HepG2 (cell line): ENCODE results near the gene NAT9. TPM values are rescaled to one million over a fixed set of nuclear protein-coding genes. Genes with fewer than 3 reads are reported as not detected.

ENCODE experiments used
- ATF4 ChIP-seq, 2 experiments: fragments of 450-650 bp in 1 of 2; sonication (generic) in 1 of 2; formaldehyde crosslinking; IDR thresholded peaks; 2 replicates each; pipeline versions ENCODE4 v1.5.0 to v1.8.0; 2020 to 2022; ENCODE audit warnings: mild to moderate bottlenecking in 1 of 2, missing genetic modification reagents in 1 of 2
- ATRX ChIP-seq: sonication (generic); formaldehyde crosslinking; IDR thresholded peaks from 2 replicates; pipeline ENCODE4 v1.4.0; 2020; ENCODE audit warnings: missing genetic modification reagents, borderline replicate concordance
- DR1 ChIP-seq: sonication (generic); formaldehyde crosslinking; IDR thresholded peaks from 2 replicates; pipeline ENCODE4 v1.8.0; 2021; ENCODE audit warnings: mild to moderate bottlenecking, missing genetic modification reagents, inconsistent platforms
- FOXC1 ChIP-seq: sonication (generic); formaldehyde crosslinking; IDR thresholded peaks from 2 replicates; pipeline ENCODE4 v1.8.0; 2022; ENCODE audit warnings: mild to moderate bottlenecking, missing genetic modification reagents, borderline replicate concordance
- FUBP1 ChIP-seq: sonication (generic); formaldehyde crosslinking; IDR thresholded peaks from 2 replicates; pipeline ENCODE4 v1.5.1; 2020; ENCODE audit warnings: missing genetic modification reagents, mild to moderate bottlenecking, borderline replicate concordance
- HIVEP1 ChIP-seq: sonication (generic); formaldehyde crosslinking; IDR thresholded peaks from 2 replicates; pipeline ENCODE4 v1.4.0; 2020; ENCODE audit warnings: mild to moderate bottlenecking, missing genetic modification reagents
- HOXA5 ChIP-seq: sonication (generic); formaldehyde crosslinking; IDR thresholded peaks from 2 replicates; pipeline ENCODE4 v1.4.0; 2020; ENCODE audit warnings: missing genetic modification reagents
- KLF12 ChIP-seq: sonication (generic); formaldehyde crosslinking; IDR thresholded peaks from 2 replicates; pipeline ENCODE4 v1.4.0; 2020; ENCODE audit warnings: missing genetic modification reagents, borderline replicate concordance
- KLF15 ChIP-seq: sonication (generic); formaldehyde crosslinking; IDR thresholded peaks from 2 replicates; pipeline ENCODE4 v1.8.1; 2023; ENCODE audit warnings: borderline replicate concordance, mild to moderate bottlenecking, inconsistent platforms, missing genetic modification reagents, mixed read lengths
- KLF6 ChIP-seq: IDR thresholded peaks from 2 replicates; pipeline ENCODE4 v1.8.0; 2016; ENCODE audit warnings: missing biosample characterization, missing genetic modification reagents
- MED13 ChIP-seq: sonication (generic); formaldehyde crosslinking; IDR thresholded peaks from 2 replicates; pipeline ENCODE4 v1.5.0; 2020; ENCODE audit warnings: missing genetic modification reagents
- MYPOP ChIP-seq: sonication (generic); formaldehyde crosslinking; IDR thresholded peaks from 2 replicates; pipeline ENCODE4 v1.8.1; 2023; ENCODE audit warnings: mild to moderate bottlenecking, moderate library complexity, missing genetic modification reagents
- RAD21 ChIP-seq: fragments of 450-650 bp; formaldehyde crosslinking; IDR thresholded peaks from 2 replicates; pipeline ENCODE4 v1.5.0; 2020; ENCODE audit warnings: mild to moderate bottlenecking
- RBM39 ChIP-seq: fragments of 200-400 bp; formaldehyde crosslinking; IDR thresholded peaks from one replicate; pipeline ENCODE4 v1.6.1; 2018; ENCODE audit warnings: antibody characterized with exemption, mild to moderate bottlenecking, low read depth, low read length; ENCODE audit not compliant: poor library complexity, severe bottlenecking
- SP4 ChIP-seq: sonication (generic); formaldehyde crosslinking; IDR thresholded peaks from 2 replicates; pipeline ENCODE4 v1.8.1; 2023; ENCODE audit warnings: mild to moderate bottlenecking, missing genetic modification reagents
- STAG1 ChIP-seq: sonication (generic); formaldehyde crosslinking; IDR thresholded peaks from 2 replicates; pipeline ENCODE4 v1.4.0; 2020; ENCODE audit warnings: missing genetic modification reagents
- TAF1 ChIP-seq: sonication (generic); formaldehyde crosslinking; IDR thresholded peaks from 2 replicates; pipeline ENCODE4 v1.4.0; 2020; ENCODE audit warnings: missing genetic modification reagents
- ZFP36 ChIP-seq: fragments of 150-350 bp; IDR thresholded peaks from 2 replicates; pipeline ENCODE4 v1.6.1; 2018; ENCODE audit warnings: borderline replicate concordance, low read length, low read depth; ENCODE audit not compliant: partially characterized antibody
- ZNF274 ChIP-seq: sonication (generic); formaldehyde crosslinking; IDR thresholded peaks from 2 replicates; pipeline ENCODE4 v1.5.1; 2020; ENCODE audit warnings: mild to moderate bottlenecking, missing genetic modification reagents
- ZNF333 ChIP-seq: sonication (generic); formaldehyde crosslinking; IDR thresholded peaks from 2 replicates; pipeline ENCODE4 v1.4.0; 2020; ENCODE audit warnings: mild to moderate bottlenecking, missing genetic modification reagents, borderline replicate concordance
- polyA plus RNA-seq, 8 experiments: library from polyadenylated mRNA; depleted of rRNA in 3 of 8; stranded (reverse) in 7 of 8; unstranded in 1 of 8; fragments of >200 nt; fragmentation: Illumina TruSeq in 4 of 8; extraction: Trizol in 4 of 8; gene quantifications; 2 replicates each; pipeline versions ENCODE4 v1.2.1 to v1.2.3, GENCODE V29; 2011 to 2016; ENCODE audit warnings: low read depth in 4 of 8, missing spikeins in 1 of 8, mixed read lengths in 1 of 8; ENCODE audit not compliant: insufficient read depth in 1 of 8
- total RNA-seq, 5 experiments: library from RNA; depleted of rRNA; stranded (reverse); fragments of >200 nt; fragmentation: Illumina TruSeq; extraction: Trizol; gene quantifications; 2 replicates each; pipeline ENCODE4 v1.2.3, GENCODE V29; 2016; ENCODE audit warnings: low read depth in 1 of 5

The NAT9 gene
- total and polyA plus RNA-seq, 2 of the 13 experiments (the other 11 are each of a cell fraction or from before 2014, with no cell fraction given), result 39.7 to 44.2 TPM

GRCh38 chr17:74744714-74745547 lies 31.2 kb downstream of the NAT9 start (continued):
- no peak for TF ChIP-seq ATRX (CRISPR knock-in tag)
- TF ChIP-seq FOXC1 (CRISPR knock-in tag), result peak; percentile 66; the same call in 1 of the 2 replicates
- 0 out of 2 replicates have a peak, but pooled peaks have one; percentile 79 for TF ChIP-seq KLF12 (CRISPR knock-in tag)
- 0 out of 2 replicates have a peak, but pooled peaks have one; percentile 75 for TF ChIP-seq ZNF333 (CRISPR knock-in tag)
- 0 out of 2 replicates have a peak, but pooled peaks have one; percentile 16 for TF ChIP-seq SP4 (CRISPR knock-in tag)
- TF ChIP-seq DR1, result peak; percentile 49
- TF ChIP-seq ZFP36, result peak; percentile 51
- peak; percentile 81; the same call in 1 of the 2 replicates for TF ChIP-seq HOXA5 (CRISPR knock-in tag)
- TF ChIP-seq FUBP1, result 0 out of 2 replicates have a peak, but pooled peaks have one; percentile 37
- peak; percentile 100 for TF ChIP-seq STAG1 (CRISPR knock-in tag)
- no peak for TF ChIP-seq ATF4 (CRISPR knock-in tag; IDR thresholded peaks at IDR 0.05)
- peak; percentile 100 for TF ChIP-seq RAD21 (CRISPR knock-in tag)
- TF ChIP-seq TAF1 (CRISPR knock-in tag), result peak; percentile 34; the same call in 1 of the 2 replicates
- no peak for TF ChIP-seq KLF15 (CRISPR knock-in tag)
- TF ChIP-seq RBM39, result peak; percentile 86
- no peak; the same call in 1 of the 2 replicates for TF ChIP-seq MYPOP (CRISPR knock-in tag)
- TF ChIP-seq ZNF274 (CRISPR knock-in tag), result peak; percentile 82
- TF ChIP-seq HIVEP1, result peak; percentile 73
- peak; percentile 83; the same call in 1 of the 2 replicates for TF ChIP-seq KLF6
- 0 out of 2 replicates have a peak, but pooled peaks have one; percentile 21 for TF ChIP-seq MED13 (CRISPR knock-in tag)
